Cerebellar nuclear complex (tissue), 1 donor: ENCODE results near the gene NUTM1.

ENCODE experiments used
- DNase-seq, 2 experiments: peaks; one replicate each; lab custom pipeline; 2025; lab: John Stamatoyannopoulos, UW

The NUTM1 gene, protein sequence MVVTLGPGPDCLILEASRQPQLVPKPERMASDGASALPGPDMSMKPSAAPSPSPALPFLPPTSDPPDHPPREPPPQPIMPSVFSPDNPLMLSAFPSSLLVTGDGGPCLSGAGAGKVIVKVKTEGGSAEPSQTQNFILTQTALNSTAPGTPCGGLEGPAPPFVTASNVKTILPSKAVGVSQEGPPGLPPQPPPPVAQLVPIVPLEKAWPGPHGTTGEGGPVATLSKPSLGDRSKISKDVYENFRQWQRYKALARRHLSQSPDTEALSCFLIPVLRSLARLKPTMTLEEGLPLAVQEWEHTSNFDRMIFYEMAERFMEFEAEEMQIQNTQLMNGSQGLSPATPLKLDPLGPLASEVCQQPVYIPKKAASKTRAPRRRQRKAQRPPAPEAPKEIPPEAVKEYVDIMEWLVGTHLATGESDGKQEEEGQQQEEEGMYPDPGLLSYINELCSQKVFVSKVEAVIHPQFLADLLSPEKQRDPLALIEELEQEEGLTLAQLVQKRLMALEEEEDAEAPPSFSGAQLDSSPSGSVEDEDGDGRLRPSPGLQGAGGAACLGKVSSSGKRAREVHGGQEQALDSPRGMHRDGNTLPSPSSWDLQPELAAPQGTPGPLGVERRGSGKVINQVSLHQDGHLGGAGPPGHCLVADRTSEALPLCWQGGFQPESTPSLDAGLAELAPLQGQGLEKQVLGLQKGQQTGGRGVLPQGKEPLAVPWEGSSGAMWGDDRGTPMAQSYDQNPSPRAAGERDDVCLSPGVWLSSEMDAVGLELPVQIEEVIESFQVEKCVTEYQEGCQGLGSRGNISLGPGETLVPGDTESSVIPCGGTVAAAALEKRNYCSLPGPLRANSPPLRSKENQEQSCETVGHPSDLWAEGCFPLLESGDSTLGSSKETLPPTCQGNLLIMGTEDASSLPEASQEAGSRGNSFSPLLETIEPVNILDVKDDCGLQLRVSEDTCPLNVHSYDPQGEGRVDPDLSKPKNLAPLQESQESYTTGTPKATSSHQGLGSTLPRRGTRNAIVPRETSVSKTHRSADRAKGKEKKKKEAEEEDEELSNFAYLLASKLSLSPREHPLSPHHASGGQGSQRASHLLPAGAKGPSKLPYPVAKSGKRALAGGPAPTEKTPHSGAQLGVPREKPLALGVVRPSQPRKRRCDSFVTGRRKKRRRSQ

DNA sequence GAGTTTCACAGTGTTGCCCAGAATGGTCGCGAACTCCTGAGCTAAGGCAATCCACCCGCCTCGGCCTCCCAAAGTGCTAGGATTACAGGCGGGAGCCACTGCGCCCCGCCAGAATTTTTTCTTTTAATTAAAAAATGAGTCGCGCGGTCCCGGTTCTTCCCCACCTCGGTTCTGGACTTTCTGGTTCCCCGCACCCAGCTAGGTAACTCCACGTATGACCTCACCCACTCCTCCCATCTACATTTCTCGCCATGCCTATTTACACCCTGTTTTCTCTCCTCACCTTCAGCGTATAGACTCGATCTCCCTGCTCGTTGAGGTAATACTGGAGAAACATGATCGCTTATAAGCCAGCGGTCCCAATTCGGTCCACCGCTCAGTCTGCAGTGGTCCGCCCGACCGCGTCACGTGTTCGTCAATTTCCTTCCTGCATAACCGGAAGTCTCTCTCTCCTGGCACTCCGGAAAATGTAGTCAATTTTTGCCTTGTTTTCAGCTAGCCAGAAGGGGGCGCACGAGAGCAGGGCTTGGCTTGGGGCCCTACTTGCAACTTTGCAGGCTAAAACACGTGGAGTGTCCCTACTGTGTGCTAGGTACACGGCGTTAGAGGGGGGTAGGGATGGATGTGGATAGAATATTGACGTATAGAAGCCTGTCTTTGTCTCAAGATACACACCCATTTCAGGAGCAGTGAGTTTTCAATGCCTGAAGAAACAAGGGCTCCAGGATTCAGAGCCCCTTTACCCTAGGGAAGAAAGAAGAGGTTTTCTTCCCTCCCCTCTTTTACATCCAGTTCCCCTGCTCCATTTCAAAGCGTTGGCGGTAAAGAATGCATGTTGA, at the start of gene NUTM1, which contains the start of gene NOP10:
NUTM1 (plus strand) TSS at position 579 of the 839 bp plus-strand sequence. CDS start 382 bp downstream, outside the sequence.
NOP10 (minus strand) TSS at position 400 of the 839 bp plus-strand sequence; CDS start at position 337, 63 bp downstream.
- peak in 1 of 2 experiments; percentile 79 for DNase-seq

GRCh38 chr15:34297059-34297458, 46.1 kb upstream of the NUTM1 start:
- DNase-seq, result no peak

DNA sequence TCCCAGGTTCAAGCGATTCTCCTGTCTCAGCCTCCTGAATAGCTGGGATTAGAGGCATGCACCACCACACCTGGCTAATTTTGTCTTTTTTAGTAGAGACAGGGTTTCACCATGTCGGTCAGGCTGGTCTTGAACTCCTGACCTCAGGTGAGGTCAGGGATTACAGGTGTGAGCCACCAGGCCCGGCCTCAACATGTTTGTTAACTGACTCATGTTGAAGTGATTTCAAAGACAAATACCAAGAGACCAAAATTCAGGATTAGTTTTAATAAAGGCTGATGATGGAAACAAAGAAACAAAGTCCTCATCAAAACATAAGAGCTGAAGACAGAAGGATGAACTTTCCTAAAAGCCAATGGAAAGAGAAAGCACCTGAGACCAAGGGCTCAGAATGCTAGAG, 42.1 kb upstream of the NUTM1 start:
- no peak for DNase-seq

- no peak for DNase-seq
Measured at GRCh38 chr15:34304613-34305012, 38.5 kb upstream of the NUTM1 start.

DNA sequence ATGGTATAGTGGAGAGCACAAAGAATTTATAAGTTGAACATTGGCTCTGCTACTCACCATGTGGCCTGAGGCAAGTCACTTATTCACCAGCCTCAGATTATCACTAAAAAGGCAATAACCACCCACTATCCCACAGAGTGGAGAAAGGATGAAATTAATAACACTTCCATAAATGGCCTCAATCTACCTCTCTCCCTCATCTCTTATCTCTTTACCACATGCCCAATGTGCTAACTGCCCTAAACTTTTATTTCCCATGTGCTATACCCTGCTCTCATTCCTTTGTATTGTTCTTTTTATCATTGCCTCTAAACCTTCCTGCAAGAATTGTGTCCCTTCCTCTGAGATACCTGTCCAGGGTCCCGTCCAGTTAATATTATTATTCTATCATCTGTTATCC, 31.6 kb upstream of the NUTM1 start:
- no peak for DNase-seq

DNA sequence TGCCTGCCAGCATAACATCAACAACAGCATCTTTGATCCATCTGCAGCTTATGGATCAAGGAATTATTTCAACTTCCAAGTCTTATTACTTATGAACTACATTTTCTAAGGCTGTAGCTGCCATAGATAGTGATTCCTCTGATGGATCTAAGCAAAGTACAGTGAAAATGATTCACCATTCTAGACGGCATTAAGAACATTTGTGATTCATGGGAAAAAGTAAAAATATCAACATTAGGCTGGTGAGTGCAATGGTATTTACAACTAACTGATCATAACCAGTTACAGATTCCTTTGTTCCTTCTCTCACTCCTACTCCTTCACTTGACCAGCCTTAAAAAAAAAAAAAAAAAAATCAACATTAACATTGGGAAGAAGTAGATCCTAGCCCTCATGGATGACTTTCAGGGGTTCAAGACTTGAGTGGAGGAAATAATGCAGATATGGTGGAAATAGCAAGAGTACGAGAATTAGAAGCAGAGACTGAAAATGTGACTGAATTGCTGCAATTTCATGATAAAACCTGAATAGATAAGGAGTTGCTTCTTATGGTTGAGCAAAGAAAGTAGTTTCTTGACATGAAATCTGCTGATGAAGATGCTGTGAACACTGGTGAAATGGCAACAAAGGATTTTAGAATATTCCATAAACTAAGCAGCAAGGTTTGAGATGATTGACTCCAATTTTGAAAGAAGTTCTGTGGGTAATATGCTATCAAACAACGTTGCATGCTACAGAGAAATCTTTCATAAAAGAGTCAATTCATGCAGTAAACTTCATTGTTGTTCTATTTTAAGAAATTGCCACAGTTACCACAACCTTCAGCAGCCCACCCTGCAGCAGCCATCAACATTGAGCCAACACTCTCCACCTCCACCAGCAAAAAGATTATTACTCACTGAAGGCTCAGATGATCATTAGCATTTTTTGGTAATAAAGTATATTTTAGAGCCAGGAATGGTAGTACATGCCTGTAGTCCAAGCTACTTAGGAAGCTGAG, 28.3 kb upstream of the NUTM1 start:
- DNase-seq, result no peak

DNA sequence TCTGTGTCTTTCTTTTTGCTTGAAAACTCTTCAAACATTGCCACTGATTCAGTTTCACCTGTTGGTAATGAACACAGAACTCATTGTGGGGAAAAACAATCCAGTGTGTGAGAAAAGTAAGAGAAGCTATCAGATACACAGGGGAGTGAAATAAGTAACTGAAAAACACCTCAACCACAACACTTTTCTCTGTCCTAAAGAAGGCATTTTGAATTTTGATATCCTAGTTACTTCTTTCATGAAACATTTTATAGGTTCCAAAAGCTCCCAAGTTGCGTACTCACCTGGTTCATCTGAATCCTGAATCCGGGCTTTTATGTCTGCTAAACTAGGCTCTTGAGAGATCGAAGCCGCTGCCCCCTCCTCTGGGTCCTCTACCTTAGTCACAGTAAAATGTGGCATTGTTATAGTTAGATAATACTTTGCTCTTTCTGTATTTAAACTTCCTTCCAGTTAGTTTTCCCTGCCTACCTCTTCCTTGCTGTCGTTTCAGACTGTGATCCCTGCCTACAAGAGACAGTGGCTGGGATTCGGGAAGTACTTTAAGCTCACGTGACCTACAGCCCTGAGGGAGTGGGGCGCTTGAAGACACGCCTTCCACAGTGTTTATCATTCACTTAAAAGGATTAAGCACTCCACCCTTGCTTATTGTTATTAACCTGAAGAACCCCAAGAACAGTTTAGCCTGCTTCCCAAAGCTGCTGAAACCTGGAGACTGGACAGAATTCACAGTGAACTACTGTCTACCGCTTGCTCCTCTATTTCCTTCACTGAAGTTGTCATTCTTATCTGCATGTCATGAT, 24.6 kb upstream of the NUTM1 start:
- DNase-seq, result no peak

DNA sequence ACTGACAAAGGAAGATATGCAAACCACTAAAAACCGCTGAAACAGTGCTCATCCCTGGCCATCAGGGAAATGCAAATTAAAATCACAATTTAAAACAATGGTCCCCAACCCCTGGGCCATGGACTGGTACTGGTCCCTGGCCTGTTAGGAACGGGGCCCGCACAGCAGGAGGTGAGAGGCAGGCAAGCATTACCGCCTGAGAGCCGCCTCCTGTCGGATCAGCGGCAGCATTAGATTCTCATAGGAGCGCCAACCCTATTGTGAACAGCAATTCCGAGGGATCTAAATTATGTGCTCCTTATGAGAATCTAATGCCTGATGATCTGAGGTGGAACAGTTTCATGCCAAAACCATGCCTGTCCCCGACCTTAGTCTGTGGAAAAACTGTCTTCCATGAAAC, 19.9 kb upstream of the NUTM1 start:
- no peak for DNase-seq

GRCh38 chr15:34324933-34325332, 18.2 kb upstream of the NUTM1 start:
- no peak for DNase-seq

DNA sequence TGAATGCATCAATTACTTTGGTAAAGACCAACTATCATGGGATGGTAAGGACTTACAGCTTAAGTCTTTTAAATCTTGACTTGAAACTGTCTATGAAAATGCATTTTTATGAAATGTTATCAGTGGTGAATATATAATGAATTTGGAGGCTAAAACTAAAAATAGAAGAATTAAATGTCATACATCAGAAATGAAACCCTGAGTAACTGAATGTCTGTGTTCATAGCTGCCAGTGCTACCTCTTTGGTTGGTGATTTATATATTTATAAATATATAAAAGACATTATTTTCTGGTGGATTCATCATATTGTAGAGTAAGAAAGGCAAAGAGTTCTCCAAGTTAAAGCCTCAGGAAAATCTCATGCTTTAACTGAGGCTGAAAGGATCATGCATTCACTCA, 17.7 kb upstream of the NUTM1 start:
- DNase-seq, result no peak

DNA sequence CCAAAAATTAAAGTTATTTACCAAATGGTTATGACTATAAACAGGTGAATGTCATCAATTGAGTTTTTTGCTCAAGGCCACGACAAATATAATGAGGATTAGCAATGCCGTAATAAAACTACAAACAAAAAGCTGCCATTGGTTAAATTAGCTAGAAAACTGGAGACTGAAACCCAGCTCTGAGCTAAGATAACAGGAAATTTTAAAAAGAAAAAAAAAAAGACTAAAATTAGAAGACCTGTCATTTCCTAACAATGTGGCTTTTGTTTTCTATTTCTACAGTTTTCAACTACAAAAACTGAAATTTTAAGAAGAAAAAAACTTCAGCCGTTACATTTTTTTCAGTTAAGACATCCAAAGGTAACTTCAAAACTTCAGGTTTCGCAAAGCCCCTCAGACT, 15.2 kb upstream of the NUTM1 start:
- DNase-seq, result no peak

DNA sequence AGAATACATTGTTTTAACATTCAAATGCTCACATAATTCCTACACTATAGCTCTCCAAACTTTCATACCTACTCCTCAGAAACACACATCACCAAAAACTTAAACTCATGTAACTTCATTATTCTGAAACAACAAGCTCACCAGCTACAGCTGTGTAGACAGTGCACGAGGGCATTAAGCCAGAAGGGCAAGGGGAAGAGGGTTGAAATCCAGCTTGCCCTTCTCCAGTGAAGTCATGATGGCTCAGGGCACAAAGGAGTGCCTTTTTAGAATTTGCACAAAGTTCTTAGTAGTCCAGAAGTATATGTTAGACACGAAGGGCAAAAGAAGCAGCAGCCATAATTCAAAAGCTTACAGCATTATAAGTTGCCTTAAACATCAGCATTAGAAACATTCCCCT, 14.1 kb upstream of the NUTM1 start:
- DNase-seq, result no peak

DNA sequence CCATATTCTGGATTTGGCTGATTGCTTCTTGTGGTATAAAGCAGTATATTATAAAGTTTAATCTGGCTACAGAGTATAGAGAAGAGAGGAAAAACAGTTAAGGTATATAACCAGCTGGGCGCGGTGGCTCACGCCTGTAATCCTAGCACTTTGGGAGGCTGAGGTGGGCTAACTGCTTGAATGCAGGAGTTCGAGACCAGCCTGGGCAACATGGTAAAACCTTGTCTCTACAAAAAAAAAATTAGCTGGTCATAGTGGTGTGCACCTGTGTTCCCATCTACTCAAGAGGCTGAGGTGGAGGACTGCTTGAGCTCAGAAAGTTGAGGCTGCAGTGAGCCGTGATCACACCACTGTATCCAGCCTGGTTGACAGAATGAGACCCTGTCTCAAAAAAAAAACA, 12.8 kb upstream of the NUTM1 start:
- no peak for DNase-seq

GRCh38 chr15:34331809-34332208, 11.3 kb upstream of the NUTM1 start:
- no peak for DNase-seq

DNA sequence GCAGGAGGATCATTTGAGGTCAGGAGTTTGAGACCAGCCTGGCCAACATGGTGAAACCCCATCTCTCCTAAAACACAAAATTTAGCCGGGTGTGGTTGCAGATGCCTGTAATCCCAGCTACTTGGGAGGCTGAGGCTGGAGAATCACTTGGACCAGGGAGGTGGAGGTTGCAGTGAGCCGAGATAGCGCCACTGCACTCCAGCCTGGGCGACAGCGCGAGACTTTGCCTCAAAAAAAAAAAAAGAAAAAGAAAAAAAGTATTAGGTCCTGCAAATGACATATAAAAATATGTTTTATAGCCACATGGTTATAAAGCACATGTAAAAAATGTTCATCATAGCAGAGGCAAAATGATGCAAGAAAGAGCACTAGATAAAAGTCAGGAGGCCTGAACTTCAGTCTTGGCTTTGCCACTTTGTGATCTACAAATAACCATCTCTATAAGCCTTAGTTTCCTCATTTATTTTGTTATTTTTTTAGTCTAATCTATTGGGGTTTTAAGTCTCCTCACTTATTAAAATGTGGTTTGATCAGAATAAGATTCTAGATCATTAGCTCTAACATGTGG, 10.5 kb upstream of the NUTM1 start:
- no peak for DNase-seq

DNA sequence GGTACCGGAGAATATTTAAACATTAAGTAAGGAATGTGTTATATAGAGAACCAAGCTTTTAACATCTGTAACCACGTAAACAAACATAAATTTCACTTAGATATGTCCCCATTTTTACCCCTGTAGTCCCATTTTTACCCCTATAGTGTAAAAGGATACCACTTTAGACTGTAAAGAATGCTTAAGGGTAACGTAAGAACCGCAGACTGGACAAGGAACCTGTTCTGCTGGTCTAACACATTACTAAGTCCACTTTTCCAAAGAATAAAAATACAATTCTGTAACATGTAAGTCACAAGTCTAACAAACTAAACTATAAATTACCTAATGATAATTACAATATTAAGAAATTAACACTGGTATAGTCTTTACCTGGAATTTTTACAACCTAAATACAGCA, 8.4 kb upstream of the NUTM1 start:
- no peak for DNase-seq

- DNase-seq, result no peak
Measured at GRCh38 chr15:34335176-34336032, 7.7 kb upstream of the NUTM1 start.
